ENCODE measurements around the gene CBLC.

DNA sequence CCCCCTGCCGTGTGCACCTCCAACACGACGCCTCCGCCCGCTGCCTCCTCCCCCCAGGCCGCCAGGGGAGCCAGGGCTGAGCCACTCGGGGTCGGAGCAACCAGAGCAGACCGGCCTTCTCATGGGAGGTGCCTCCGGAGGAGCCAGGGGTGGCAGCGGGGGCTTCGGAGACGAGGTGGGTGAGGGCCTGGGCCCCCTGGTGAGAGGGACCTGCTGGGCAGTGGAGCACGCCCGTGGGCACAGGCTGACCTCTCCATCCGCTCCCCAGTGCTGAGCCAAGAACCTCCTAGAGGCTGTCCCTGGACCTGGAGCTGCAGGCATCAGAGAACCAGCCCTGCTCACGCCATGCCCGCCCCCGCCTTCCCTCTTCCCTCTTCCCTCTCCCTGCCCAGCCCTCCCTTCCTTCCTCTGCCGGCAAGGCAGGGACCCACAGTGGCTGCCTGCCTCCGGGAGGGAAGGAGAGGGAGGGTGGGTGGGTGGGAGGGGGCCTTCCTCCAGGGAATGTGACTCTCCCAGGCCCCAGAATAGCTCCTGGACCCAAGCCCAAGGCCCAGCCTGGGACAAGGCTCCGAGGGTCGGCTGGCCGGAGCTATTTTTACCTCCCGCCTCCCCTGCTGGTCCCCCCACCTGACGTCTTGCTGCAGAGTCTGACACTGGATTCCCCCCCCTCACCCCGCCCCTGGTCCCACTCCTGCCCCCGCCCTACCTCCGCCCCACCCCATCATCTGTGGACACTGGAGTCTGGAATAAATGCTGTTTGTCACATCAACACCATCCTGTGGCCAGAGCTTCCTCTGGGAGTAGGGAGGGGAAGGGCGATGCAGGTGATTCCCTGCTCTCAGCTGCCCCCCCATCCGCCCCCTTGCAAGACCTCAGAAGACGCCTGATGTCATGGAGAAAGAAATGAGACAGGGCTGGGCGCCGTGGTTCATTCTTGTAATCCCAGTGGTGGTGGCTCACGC, 43.2 kb downstream of the CBLC start:
- TF ChIP-seq, protein P1, sequence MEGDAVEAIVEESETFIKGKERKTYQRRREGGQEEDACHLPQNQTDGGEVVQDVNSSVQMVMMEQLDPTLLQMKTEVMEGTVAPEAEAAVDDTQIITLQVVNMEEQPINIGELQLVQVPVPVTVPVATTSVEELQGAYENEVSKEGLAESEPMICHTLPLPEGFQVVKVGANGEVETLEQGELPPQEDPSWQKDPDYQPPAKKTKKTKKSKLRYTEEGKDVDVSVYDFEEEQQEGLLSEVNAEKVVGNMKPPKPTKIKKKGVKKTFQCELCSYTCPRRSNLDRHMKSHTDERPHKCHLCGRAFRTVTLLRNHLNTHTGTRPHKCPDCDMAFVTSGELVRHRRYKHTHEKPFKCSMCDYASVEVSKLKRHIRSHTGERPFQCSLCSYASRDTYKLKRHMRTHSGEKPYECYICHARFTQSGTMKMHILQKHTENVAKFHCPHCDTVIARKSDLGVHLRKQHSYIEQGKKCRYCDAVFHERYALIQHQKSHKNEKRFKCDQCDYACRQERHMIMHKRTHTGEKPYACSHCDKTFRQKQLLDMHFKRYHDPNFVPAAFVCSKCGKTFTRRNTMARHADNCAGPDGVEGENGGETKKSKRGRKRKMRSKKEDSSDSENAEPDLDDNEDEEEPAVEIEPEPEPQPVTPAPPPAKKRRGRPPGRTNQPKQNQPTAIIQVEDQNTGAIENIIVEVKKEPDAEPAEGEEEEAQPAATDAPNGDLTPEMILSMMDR (conservative IDR thresholded peaks at IDR 0.05) = no peak
- TF ChIP-seq EZH2 (IDR thresholded peaks at IDR 0.05; ENCODE audit: low read depth) = no peak

Data from PC-9 (cell line).